Neuronal stem cell (in vitro differentiated cells): ENCODE data around the gene BCDIN3D.

Source experiments
- DNase-seq: peaks from one replicate; pipeline ENCODE4 v3.0.0-alpha.2; 2013; ENCODE audit warnings: low spot score
- H2AFZ ChIP-seq: one replicate; pipeline ENCODE4 v1.6.1; 2013; ENCODE audit warnings: mild to moderate bottlenecking, low read length, inconsistent platforms
- H2AK5ac ChIP-seq: 2 replicates; pipeline ENCODE4 v1.6.1; 2013; ENCODE audit warnings: low read depth, mild to moderate bottlenecking, inconsistent platforms, low read length, moderate library complexity, mixed read lengths
- H2BK120ac ChIP-seq: 2 replicates; pipeline ENCODE4 v1.6.1; 2013; ENCODE audit warnings: low read depth, mild to moderate bottlenecking, inconsistent platforms, low read length, moderate library complexity, mixed read lengths
- H2BK12ac ChIP-seq: one replicate; pipeline ENCODE4 v1.6.1; 2013; ENCODE audit warnings: low read length, inconsistent platforms
- H2BK15ac ChIP-seq: 2 replicates; pipeline ENCODE4 v1.6.1; 2013; ENCODE audit warnings: mild to moderate bottlenecking, low read length, inconsistent platforms, mixed read lengths
- H2BK5ac ChIP-seq: one replicate; pipeline ENCODE4 v1.6.1; 2013; ENCODE audit warnings: inconsistent platforms, mild to moderate bottlenecking, low read length, moderate library complexity
- H3K14ac ChIP-seq: one replicate; pipeline ENCODE4 v1.6.1; 2013; ENCODE audit warnings: low read length, inconsistent platforms
- H3K18ac ChIP-seq: 2 replicates; pipeline ENCODE4 v1.6.1; 2013; ENCODE audit warnings: low read length, inconsistent platforms
- H3K23ac ChIP-seq: 2 replicates; pipeline ENCODE4 v1.6.1; 2013; ENCODE audit warnings: low read depth, mild to moderate bottlenecking, mixed read lengths, low read length, inconsistent platforms; ENCODE audit not compliant: poor library complexity
- H3K27ac ChIP-seq: replicated peaks from 3 replicates; pipeline ENCODE4 v1.5.1; 2013; ENCODE audit warnings: low read length, inconsistent platforms
- H3K27me3 ChIP-seq, 3 experiments: 2 replicates each; pipeline ENCODE4 v1.6.1; 2013; ENCODE audit warnings: low read length in 3 of 3, mild to moderate bottlenecking in 2 of 3, inconsistent platforms in 1 of 3, low read depth in 1 of 3, mixed read lengths in 1 of 3, moderate library complexity in 1 of 3; ENCODE audit not compliant: control insufficient read depth in 3 of 3, insufficient read depth in 3 of 3
- H3K36me3 ChIP-seq, 2 donors: replicated peaks in 1 of 2; 2 replicates each; pipeline ENCODE4 v1.6.1; 2013; ENCODE audit warnings: low read length in 2 of 2; ENCODE audit not compliant: control insufficient read depth in 2 of 2, insufficient read depth in 2 of 2
- H3K4ac ChIP-seq: 2 replicates; pipeline ENCODE4 v1.6.1; 2013; ENCODE audit warnings: inconsistent platforms, mild to moderate bottlenecking, low read length, moderate library complexity
- H3K4me1 ChIP-seq, 2 donors: 1 replicate in 1 of 2; 2 replicates in 1 of 2; pipeline ENCODE4 v1.6.1; 2013; ENCODE audit warnings: low read length in 2 of 2, low read depth in 1 of 2; ENCODE audit not compliant: control insufficient read depth in 2 of 2, insufficient read depth in 1 of 2
- H3K4me2 ChIP-seq: one replicate; pipeline ENCODE4 v1.6.1; 2013; ENCODE audit warnings: mild to moderate bottlenecking, low read length, inconsistent platforms; ENCODE audit not compliant: insufficient read depth, poor library complexity, severe bottlenecking
- H3K4me3 ChIP-seq, 2 donors: 2 replicates each; pipeline ENCODE4 v1.5.1; 2013; ENCODE audit warnings: low read length in 2 of 2, mild to moderate bottlenecking in 2 of 2, inconsistent platforms in 1 of 2, moderate library complexity in 1 of 2
- H3K79me1 ChIP-seq: one replicate; pipeline ENCODE4 v1.6.1; 2013; ENCODE audit warnings: low read depth, mild to moderate bottlenecking, inconsistent platforms, low read length, moderate library complexity
- H3K9ac ChIP-seq: one replicate; pipeline ENCODE4 v1.6.1; 2013; ENCODE audit warnings: mild to moderate bottlenecking, low read depth, low read length, inconsistent platforms; ENCODE audit not compliant: poor library complexity
- H3K9me3 ChIP-seq, 2 donors: replicated peaks in 1 of 2; 2 replicates each; pipeline versions ENCODE3 to v1.6.1; 2013; ENCODE audit warnings: low read length in 2 of 2, mild to moderate bottlenecking in 2 of 2, inconsistent platforms in 1 of 2, low read depth in 1 of 2, mixed read lengths in 1 of 2, moderate library complexity in 1 of 2; ENCODE audit not compliant: control insufficient read depth in 2 of 2, insufficient read depth in 1 of 2
- H4K8ac ChIP-seq: one replicate; pipeline ENCODE4 v1.6.1; 2013; ENCODE audit warnings: low read depth, mild to moderate bottlenecking, inconsistent platforms, low read length, moderate library complexity
- H4K91ac ChIP-seq: one replicate; pipeline ENCODE4 v1.6.1; 2013; ENCODE audit warnings: low read length, low read depth, mild to moderate bottlenecking, inconsistent platforms; ENCODE audit not compliant: poor library complexity
- WGBS, 2 donors: extraction: QIAGEN DNeasy Blood & Tissue Kit; methylation state at CpG; one replicate each; pipeline ENCODE4 v1.1.7; 2013; ENCODE audit warnings: missing lambda C conversion rate in 2 of 2, mixed read lengths in 1 of 2; ENCODE audit not compliant: insufficient read length in 2 of 2, insufficient replicate concordance in 1 of 2; ENCODE audit errors: extremely low coverage in 2 of 2; 5-methylcytosine and 5-hydroxymethylcytosine counted together

Gene BCDIN3D

GRCh38 chr12:49821373-49822287 lies 21.3 kb downstream of the BCDIN3D start:
- H3K4ac ChIP-seq: no peak overlapping the region
- no CpG with 5 or more reads among the region's 10 CpGs for WGBS, 2 donors

DNA sequence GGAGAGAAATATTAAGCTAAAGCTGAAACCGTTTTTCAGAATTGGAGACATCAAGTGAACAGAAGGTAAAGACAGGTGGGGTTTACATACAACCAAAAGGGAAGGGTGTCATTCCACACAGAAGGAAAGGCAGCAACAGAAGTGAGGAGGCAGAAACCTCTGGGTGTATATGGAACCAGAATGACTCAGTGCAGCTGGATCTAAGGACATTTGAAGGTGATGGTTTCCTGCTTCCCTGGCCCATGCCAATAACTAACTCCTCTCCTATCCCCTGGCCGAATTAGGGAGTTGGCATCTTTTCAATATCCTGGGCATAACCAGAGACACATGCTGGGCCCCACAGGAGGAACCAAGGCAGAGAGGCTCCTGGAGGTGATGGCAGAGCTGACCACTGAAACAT lies 23.1 kb downstream of the BCDIN3D start:
- no peak overlapping the region for H2AFZ ChIP-seq
- H3K4me3 ChIP-seq: no peak overlapping the region
- H4K8ac ChIP-seq: no peak overlapping the region
- no peak overlapping the region for H2BK120ac ChIP-seq
- H3K4me1 ChIP-seq: peaks cover 7 to 8% of the 10 kb centered on the region in 2 donors
- H2BK12ac ChIP-seq: no peak overlapping the region
- H3K36me3 ChIP-seq: peaks cover 0 to 40% of the 10 kb centered on the region in 2 donors
- H2BK5ac ChIP-seq: no peak overlapping the region
- H2BK15ac ChIP-seq: no peak overlapping the region
- H2AK5ac ChIP-seq: no peak overlapping the region
- H3K14ac ChIP-seq: no peak overlapping the region
- H3K18ac ChIP-seq: no peak overlapping the region
- H3K9me3 ChIP-seq: peaks cover 0 to 2% of the 10 kb centered on the region in 2 donors
- no peak overlapping the region for H3K23ac ChIP-seq
- H4K91ac ChIP-seq: no peak overlapping the region
- no peak overlapping the region for H3K27ac ChIP-seq
- no peaks in the 10 kb centered on the region for H3K27me3 ChIP-seq
- peaks cover 5% of the 10 kb centered on the region for H3K79me1 ChIP-seq
- no peak overlapping the region for H3K4ac ChIP-seq
- no peak overlapping the region for H3K4me2 ChIP-seq
- DNase-seq: no peak
- WGBS, 2 donors: no CpG with 5 or more reads among the region's 2 CpGs
- H3K9ac ChIP-seq: no peak overlapping the region

More at GRCh38 chr12:49821373-49822287, 21.3 kb downstream of the BCDIN3D start:
- Histone ChIP-seq H4K91ac (no peak overlapping the region), H2AFZ (no peak overlapping the region), H3K9me3 (peaks cover 0 to 2% of the 10 kb centered on the region in 2 donors), H3K18ac (no peak overlapping the region), H3K4me1 (peaks cover 18 to 25% of the 10 kb centered on the region in 2 donors), H4K8ac (no peak overlapping the region), H2BK5ac (no peak overlapping the region), H3K4me2 (no peak overlapping the region), H3K27me3 (no peaks in the 10 kb centered on the region), H3K79me1 (peaks cover 8% of the 10 kb centered on the region), H3K27ac (no peak overlapping the region), H3K9ac (no peak overlapping the region), H2BK120ac (no peak overlapping the region), H2BK15ac (no peak overlapping the region), H2AK5ac (no peak overlapping the region), H3K4me3 (no peak overlapping the region), H3K23ac (no peak overlapping the region), H3K36me3 (peaks cover 0 to 25% of the 10 kb centered on the region in 2 donors), H3K14ac (no peak overlapping the region), H2BK12ac (no peak overlapping the region)
- no peak for DNase-seq

- H2BK5ac ChIP-seq: no peak overlapping the region
- H3K4me2 ChIP-seq: no peak overlapping the region
- no peak overlapping the region for H2AK5ac ChIP-seq
- no peak overlapping the region for H4K8ac ChIP-seq
- no peak overlapping the region for H2BK15ac ChIP-seq
- no peak overlapping the region for H3K4me3 ChIP-seq
- H2BK12ac ChIP-seq: no peak overlapping the region
- H3K18ac ChIP-seq: no peak overlapping the region
- no peak overlapping the region for H3K9ac ChIP-seq
- peaks cover 2 to 7% of the 10 kb centered on the region in 2 donors for H3K4me1 ChIP-seq
- H3K9me3 ChIP-seq: peaks cover 0 to 2% of the 10 kb centered on the region in 2 donors
- H2AFZ ChIP-seq: no peak overlapping the region
- no peak overlapping the region for H3K23ac ChIP-seq
- no peak for DNase-seq
- no peak overlapping the region for H4K91ac ChIP-seq
- H3K79me1 ChIP-seq: peaks cover 5% of the 10 kb centered on the region
- H3K4ac ChIP-seq: no peak overlapping the region
- H3K36me3 ChIP-seq: peaks cover 0 to 40% of the 10 kb centered on the region in 2 donors
- H3K27me3 ChIP-seq: no peaks in the 10 kb centered on the region
- H3K27ac ChIP-seq: no peak overlapping the region
- H2BK120ac ChIP-seq: no peak overlapping the region
- WGBS, 2 donors: no CpG with 5 or more reads among the region's 7 CpGs
- no peak overlapping the region for H3K14ac ChIP-seq
Measured at GRCh38 chr12:49818241-49818895, 24.5 kb downstream of the BCDIN3D start.

DNA sequence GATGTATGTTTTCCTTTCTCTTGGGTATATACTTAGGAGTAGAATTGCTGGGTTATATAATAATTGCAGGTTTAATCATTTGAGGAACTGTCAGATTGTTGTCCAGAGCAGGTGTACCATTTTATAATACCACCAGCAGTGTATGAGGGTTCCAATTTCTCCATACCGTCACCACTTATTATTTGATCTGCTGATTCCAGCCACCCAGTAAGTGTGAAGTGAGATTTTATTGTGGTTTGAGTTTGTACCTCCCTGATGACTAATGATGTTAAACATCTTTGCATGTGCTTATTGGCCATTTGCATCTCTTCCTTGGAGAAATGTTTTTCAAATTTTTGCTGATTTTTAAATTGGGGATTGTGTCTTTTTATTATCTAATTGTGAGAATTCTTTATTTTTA lies 29.8 kb downstream of the BCDIN3D start:
- H3K18ac ChIP-seq: no peak overlapping the region
- no peaks in the 10 kb centered on the region for H3K27me3 ChIP-seq
- H4K8ac ChIP-seq: no peak overlapping the region
- H3K9ac ChIP-seq: no peak overlapping the region
- H3K4me3 ChIP-seq: no peak overlapping the region
- H2BK12ac ChIP-seq: no peak overlapping the region
- no peak overlapping the region for H2AK5ac ChIP-seq
- no peak overlapping the region for H3K4ac ChIP-seq
- no peak overlapping the region for H2BK15ac ChIP-seq
- WGBS, 2 donors: no CpG with 5 or more reads among the region's 1 CpG
- no peak overlapping the region for H3K23ac ChIP-seq
- DNase-seq: no peak
- no peak overlapping the region for H3K4me2 ChIP-seq
- H3K36me3 ChIP-seq: peaks cover 0 to 26% of the 10 kb centered on the region in 2 donors
- no peak overlapping the region for H4K91ac ChIP-seq
- no peak overlapping the region for H2AFZ ChIP-seq
- peaks cover 2% of the 10 kb centered on the region for H3K79me1 ChIP-seq
- H2BK120ac ChIP-seq: no peak overlapping the region
- H3K9me3 ChIP-seq: no peaks in the 10 kb centered on the region
- H3K4me1 ChIP-seq: peaks cover 26% of the 10 kb centered on the region in 2 donors
- H3K14ac ChIP-seq: no peak overlapping the region
- H2BK5ac ChIP-seq: no peak overlapping the region
- no peak overlapping the region for H3K27ac ChIP-seq
